Esophagus muscularis mucosa (tissue), 4 donors: ENCODE data around the gene BORCS8. TPM values are rescaled to one million over a fixed set of nuclear protein-coding genes. Genes with fewer than 3 reads are reported as not detected.
"Not testable (repeated sequence)": the region's sequence is repeated elsewhere in the genome, so short reads cannot be mapped to it uniquely, and the experiment has no call there.

Experiments
- DNase-seq: peaks from one replicate; pipeline ENCODE4 v3.0.0-alpha.2; 2017; ENCODE audit errors: extremely low spot score
- H3K27ac ChIP-seq, 4 donors: fragments of 200-600 bp; sonication (generic); replicated peaks in 1 of 4; 1 replicate in 3 of 4; 2 replicates in 1 of 4; pipeline ENCODE4 v1.5.1; 2016 to 2019; ENCODE audit warnings: mild to moderate bottlenecking in 1 of 4
- H3K27me3 ChIP-seq, 4 donors: fragments of 200-600 bp; sonication (generic); one replicate each; pipeline versions ENCODE4 v1.5.1 to v1.6.0; 2016 to 2019
- H3K36me3 ChIP-seq, 4 donors: fragments of 200-600 bp; sonication (generic); one replicate each; pipeline ENCODE4 v1.5.1; 2016 to 2019
- H3K4me1 ChIP-seq, 4 donors: fragments of 200-600 bp; sonication (generic); one replicate each; pipeline ENCODE4 v1.5.1; 2016 to 2019
- H3K4me3 ChIP-seq, 4 donors: fragments of 200-600 bp; sonication (generic); 1 replicate in 2 of 4; 2 replicates in 2 of 4; pipeline ENCODE4 v1.5.1; 2016 to 2019; ENCODE audit warnings: mild to moderate bottlenecking in 4 of 4, moderate library complexity in 1 of 4
- H3K9me3 ChIP-seq, 4 donors: fragments of 200-600 bp; sonication (generic); 1 replicate in 3 of 4; 2 replicates in 1 of 4; pipeline ENCODE4 v1.5.1; 2016 to 2019
- CTCF ChIP-seq, 3 experiments: fragments of 200-600 bp in 2 of 3; fragments of 450-650 bp in 1 of 3; sonication (generic) in 2 of 3; IDR thresholded peaks; one replicate each; pipeline ENCODE4 v1.5.1; 2017 to 2019; ENCODE audit warnings: antibody characterized with exemption in 3 of 3, mild to moderate bottlenecking in 2 of 3, moderate library complexity in 1 of 3
- EP300 ChIP-seq: sonication (generic); formaldehyde crosslinking; IDR thresholded peaks from one replicate; pipeline ENCODE4 v1.6.1; 2017; ENCODE audit warnings: antibody characterized with exemption
- POLR2A ChIP-seq: fragments of 450-650 bp; IDR thresholded peaks from one replicate; pipeline ENCODE4 v1.6.1; 2017; ENCODE audit warnings: antibody characterized with exemption, moderate library complexity, mild to moderate bottlenecking, low read depth
- POLR2AphosphoS5 ChIP-seq, 2 donors: sonication (generic); formaldehyde crosslinking; IDR thresholded peaks; one replicate each; pipeline ENCODE4 v1.6.1; 2017; ENCODE audit warnings: antibody characterized with exemption in 2 of 2
- WGBS: methylation state at CpG from one replicate; pipeline ENCODE4 v1.1.5; 2018; 5-methylcytosine and 5-hydroxymethylcytosine counted together
- intact Hi-C: fragments of 100-400 bp; cut with DNase I; formaldehyde crosslinking; loops from one replicate; pipeline ENCODE4 v1.15.1; 2023
- total RNA-seq, 4 donors: library from RNA; depleted of rRNA; stranded (reverse); fragments of >200 nt; gene quantifications; one replicate each; pipeline versions ENCODE4 v1.1.0 to v1.2.1, GENCODE V29; 2016

Gene BORCS8
- total RNA-seq, 4 donors from 2014 or later: 10.8 to 16.1 (median 12.5) TPM

GRCh38 chr19:19224150-19224851 is 32.3 kb upstream of the BORCS8 start:
- no peaks in the 10 kb centered on the region for H3K9me3 ChIP-seq
- WGBS: 63% methylated on average over 17 of the region's 17 CpGs
- no peaks in the 10 kb centered on the region for H3K36me3 ChIP-seq
- intact Hi-C loops: loop anchor here (2.0 kb wide), 1 partner anchor 78 kb away; no protein-coding TSS in a partner anchor
- no peak overlapping the region for H3K27ac ChIP-seq
- H3K4me3 ChIP-seq: peak overlapping the region; percentile 37 to 56 (median 46)
- TF ChIP-seq EP300 (no peak), CTCF (IDR thresholded peaks at IDR 0.05) (no peak), POLR2AphosphoS5 (IDR thresholded peaks at IDR 0.05) (no peak), POLR2A (no peak)
- DNase-seq: no peak
- H3K4me1 ChIP-seq: peaks cover 4 to 12% (median 10%) of the 10 kb centered on the region in 4 donors
- peaks cover 0 to 76% (median 28%) of the 10 kb centered on the region in 4 donors for H3K27me3 ChIP-seq

- peaks cover 4 to 12% (median 10%) of the 10 kb centered on the region in 4 donors for H3K4me1 ChIP-seq
- no peak overlapping the region for H3K4me3 ChIP-seq
- H3K27ac ChIP-seq: no peak overlapping the region
- no peak for DNase-seq
- intact Hi-C loops: loop anchor here (2.0 kb wide), 1 partner anchor 77 kb away; no protein-coding TSS in a partner anchor
- no peaks in the 10 kb centered on the region for H3K9me3 ChIP-seq
- 82% methylated on average over 6 of the region's 6 CpGs for WGBS
- TF ChIP-seq POLR2AphosphoS5 (IDR thresholded peaks at IDR 0.05) (no peak), EP300 (no peak), CTCF (IDR thresholded peaks at IDR 0.05) (no peak), POLR2A (no peak)
- H3K36me3 ChIP-seq: no peaks in the 10 kb centered on the region
- peaks cover 0 to 80% (median 28%) of the 10 kb centered on the region in 4 donors for H3K27me3 ChIP-seq
Measured at GRCh38 chr19:19223636-19224035, 31.7 kb upstream of the BORCS8 start.

GRCh38 chr19:19223060-19223459 is 31.1 kb upstream of the BORCS8 start:
- TF ChIP-seq POLR2A (no peak), POLR2AphosphoS5 (IDR thresholded peaks at IDR 0.05) (no peak), EP300 (no peak), CTCF (IDR thresholded peaks at IDR 0.05) (no peak)
- peaks cover 4 to 12% (median 10%) of the 10 kb centered on the region in 4 donors for H3K4me1 ChIP-seq
- intact Hi-C loops: no loop called here
- H3K36me3 ChIP-seq: no peaks in the 10 kb centered on the region
- DNase-seq: no peak
- no peaks in the 10 kb centered on the region for H3K9me3 ChIP-seq
- WGBS: 84% methylated on average over 5 of the region's 5 CpGs
- no peak overlapping the region for H3K27ac ChIP-seq
- H3K27me3 ChIP-seq: peaks cover 0 to 79% (median 28%) of the 10 kb centered on the region in 4 donors
- H3K4me3 ChIP-seq: no peak overlapping the region

GRCh38 chr19:19221000-19221399 is 29.0 kb upstream of the BORCS8 start:
- H3K4me3 ChIP-seq, H3K9me3 ChIP-seq, DNase-seq, H3K27ac ChIP-seq, intact Hi-C loops, H3K36me3 ChIP-seq: not testable (repeated sequence)
- Histone ChIP-seq H3K4me1 (peaks cover 4 to 12% (median 10%) of the 10 kb centered on the region in 4 donors), H3K27me3 (peaks cover 0 to 78% (median 13%) of the 10 kb centered on the region in 4 donors)
- WGBS: 84% methylated on average over 8 of the region's 8 CpGs

- no peak for TF ChIP-seq POLR2AphosphoS5 (IDR thresholded peaks at IDR 0.05)
- TF ChIP-seq POLR2A: no peak
- no peak for TF ChIP-seq CTCF (IDR thresholded peaks at IDR 0.05)
- no peak for TF ChIP-seq EP300
Measured at GRCh38 chr19:19218911-19219310, 27.0 kb upstream of the BORCS8 start.

More at GRCh38 chr19:19218911-19219310, 27.0 kb upstream of the BORCS8 start:
- H3K27ac ChIP-seq: no peak overlapping the region
- 89% methylated on average over 13 of the region's 21 CpGs for WGBS
- H3K9me3 ChIP-seq: no peaks in the 10 kb centered on the region
- H3K4me3 ChIP-seq: no peak overlapping the region
- no peaks in the 10 kb centered on the region for H3K36me3 ChIP-seq
- intact Hi-C loops: no loop called here
- no peaks in the 10 kb centered on the region for H3K4me1 ChIP-seq
- peaks cover 0 to 78% (median 2%) of the 10 kb centered on the region in 4 donors for H3K27me3 ChIP-seq
- no peak for DNase-seq
